GM12891 (cell line): ENCODE data around the gene GMDS.

ENCODE experiments used
- POLR2A ChIP-seq: IDR thresholded peaks from 2 replicates; pipeline ENCODE4 v1.6.1; 2011; ENCODE audit warnings: low read depth, low read length, control low read depth
- TAF1 ChIP-seq: IDR thresholded peaks from 2 replicates; pipeline ENCODE4 v1.6.1; 2011; ENCODE audit warnings: low read depth, low read length, control low read depth

DNA sequence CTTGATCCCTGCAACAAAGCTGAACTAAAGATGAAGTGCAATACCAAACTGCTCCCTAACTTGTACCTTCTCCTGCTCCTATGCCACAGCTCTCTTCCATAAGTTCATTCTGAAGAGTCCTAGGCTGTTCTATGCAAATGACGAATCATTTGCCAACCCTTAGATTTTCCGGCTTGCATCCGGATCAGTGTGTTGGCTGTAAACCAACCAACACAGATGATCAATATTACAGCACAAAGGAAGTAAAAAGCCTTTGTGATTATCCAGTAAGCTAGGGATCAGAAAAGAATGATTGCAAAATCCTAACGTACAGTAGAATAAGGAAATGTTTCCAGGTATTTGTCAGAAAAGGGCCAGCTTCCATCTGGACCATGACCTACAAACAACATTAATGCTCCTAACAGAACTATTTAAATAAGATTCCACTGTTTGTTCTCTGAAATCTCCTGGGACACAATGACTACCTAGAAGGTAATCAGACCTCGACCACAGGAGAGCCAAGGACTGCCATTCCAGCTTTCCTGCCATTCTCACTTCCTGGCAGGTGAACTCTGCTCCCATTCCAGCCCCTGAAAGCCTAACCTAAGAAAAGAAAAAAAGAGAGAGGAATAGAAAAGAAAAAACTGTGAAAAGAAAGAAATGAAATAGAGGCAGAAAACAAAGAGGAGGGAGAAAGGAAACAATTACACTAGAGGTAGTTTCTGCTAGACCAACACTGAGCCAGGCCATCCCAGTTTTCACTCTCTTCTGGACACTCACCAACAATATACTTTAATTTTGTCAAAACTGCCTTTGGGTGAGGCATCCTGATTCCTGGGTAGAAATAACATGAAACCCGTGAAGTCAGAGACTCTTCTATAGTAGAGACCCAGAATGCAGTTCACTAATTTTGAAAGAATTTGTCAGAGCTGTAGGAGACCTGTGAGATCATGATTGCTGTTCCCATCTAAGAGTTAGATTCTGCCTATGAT is 19.7 kb downstream of the GMDS start:
- TF ChIP-seq TAF1 = no peak
- TF ChIP-seq POLR2A = no peak
